MM.1S (cell line): ENCODE results near the gene NDUFAF7.

ENCODE experiments used
- DNase-seq: peaks from one replicate; pipeline ENCODE4 v3.0.0-alpha.2; 2015
- H2AFZ ChIP-seq: fragments of 300-600 bp; sonication (generic); 2 replicates; pipeline ENCODE4 v1.6.0; 2016; ENCODE audit warnings: antibody characterized with exemption, low read length
- H3F3A ChIP-seq: fragments of 300-600 bp; sonication (generic); 2 replicates; pipeline ENCODE4 v1.6.1; 2016; ENCODE audit warnings: mild to moderate bottlenecking, antibody characterized with exemption, low read length, moderate library complexity, mixed read lengths; ENCODE audit not compliant: insufficient read depth
- H3K27ac ChIP-seq: fragments of 300-600 bp; sonication (generic); 2 replicates; pipeline ENCODE4 v1.5.1; 2016; ENCODE audit warnings: mild to moderate bottlenecking, low read length
- H3K27me3 ChIP-seq: fragments of 300-600 bp; sonication (generic); replicated peaks from 2 replicates; pipeline ENCODE4 v1.6.0; 2016; ENCODE audit warnings: low read length; ENCODE audit not compliant: insufficient read depth
- H3K36me3 ChIP-seq: fragments of 300-600 bp; sonication (generic); replicated peaks from 2 replicates; pipeline ENCODE4 v1.6.1; 2016; ENCODE audit warnings: mild to moderate bottlenecking, low read length, mixed read lengths; ENCODE audit not compliant: insufficient read depth
- H3K4me1 ChIP-seq: fragments of 300-600 bp; sonication (generic); 2 replicates; pipeline ENCODE4 v1.6.1; 2016; ENCODE audit warnings: low read length, mixed read lengths
- H3K4me2 ChIP-seq: fragments of 300-600 bp; sonication (generic); 2 replicates; pipeline ENCODE4 v1.6.0; 2016; ENCODE audit warnings: low read depth, low read length
- H3K4me3 ChIP-seq: fragments of 300-600 bp; sonication (generic); 2 replicates; pipeline ENCODE4 v1.5.1; 2016; ENCODE audit warnings: low read length, mixed read lengths
- H3K79me2 ChIP-seq: fragments of 300-600 bp; sonication (generic); 2 replicates; pipeline ENCODE4 v1.6.1; 2016; ENCODE audit warnings: mixed run types, low read length, mixed read lengths
- H3K9ac ChIP-seq: fragments of 300-600 bp; sonication (generic); 2 replicates; pipeline ENCODE4 v1.6.1; 2016; ENCODE audit warnings: low read length, mixed read lengths
- H3K9me2 ChIP-seq: fragments of 300-600 bp; sonication (generic); replicated peaks from 2 replicates; pipeline ENCODE4 v1.6.1; 2016; ENCODE audit warnings: mild to moderate bottlenecking, low read length, mixed read lengths; ENCODE audit not compliant: insufficient read depth
- H3K9me3 ChIP-seq: fragments of 300-600 bp; sonication (generic); replicated peaks from 2 replicates; pipeline ENCODE4 v1.6.1; 2016; ENCODE audit warnings: mild to moderate bottlenecking, low read length, mixed read lengths; ENCODE audit not compliant: insufficient read depth
- H4K20me1 ChIP-seq: fragments of 300-600 bp; sonication (generic); 2 replicates; pipeline ENCODE4 v1.6.1; 2016; ENCODE audit warnings: mild to moderate bottlenecking, low read length, moderate library complexity, mixed read lengths; ENCODE audit not compliant: insufficient read depth
- CTCF ChIP-seq: fragments of 300-600 bp; sonication (generic); IDR thresholded peaks from 2 replicates; pipeline ENCODE4 v1.5.1; 2016; ENCODE audit warnings: antibody characterized with exemption, low read length, mixed read lengths
- EZH2 ChIP-seq: fragments of 300-600 bp; sonication (generic); optimal IDR thresholded peaks from 2 replicates; pipeline ENCODE3; 2017; ENCODE audit warnings: low read depth, mild to moderate bottlenecking, antibody characterized with exemption, low read length, mixed read lengths
- EZH2phosphoT487 ChIP-seq: fragments of 300-600 bp; sonication (generic); IDR thresholded peaks from 2 replicates; pipeline ENCODE4 v1.6.1; 2018; ENCODE audit warnings: antibody characterized with exemption, low read length

Gene NDUFAF7

GRCh38 chr2:37231241-37232130 lies at the start of gene NDUFAF7, which contains the start of gene CEBPZ:
Gene NDUFAF7 (plus strand): TSS chr2:37231658. CDS start chr2:37231706, 48 bp downstream.
Gene CEBPZ (minus strand): TSS chr2:37231596. CDS start chr2:37231567, 29 bp downstream.
- Histone ChIP-seq H3F3A (0 out of 2 replicates have a peak, but pooled peaks cover 10% of the 10 kb centered on the region), H3K9me3 (no peaks in the 10 kb centered on the region), H3K9ac (peak within 1 kb of the TSS; percentile 91), H3K27me3 (no peaks in the 10 kb centered on the region), H2AFZ (peak within 1 kb of the TSS; percentile 96), H3K36me3 (peaks cover 18% of the 10 kb centered on the region), H3K9me2 (no peaks in the 10 kb centered on the region), H3K4me3 (peak within 1 kb of the TSS; percentile 98), H4K20me1 (0 out of 2 replicates have a peak, but pooled peaks cover 3% of the 10 kb centered on the region), H3K79me2 (peaks cover 96% of the 10 kb centered on the region), H3K4me2 (peak within 1 kb of the TSS; percentile 96), H3K4me1 (peaks cover 18% of the 10 kb centered on the region), H3K27ac (peak within 1 kb of the TSS; percentile 85)
- TF ChIP-seq CTCF (no peak), EZH2phosphoT487 (no peak), EZH2 (no peak)
- peak; percentile 95 for DNase-seq

- no peaks in the 10 kb centered on the region for H3K9me3 ChIP-seq
- no peak overlapping the region for H3K27ac ChIP-seq
- no peak overlapping the region for H3K9ac ChIP-seq
- TF ChIP-seq CTCF (no peak), EZH2phosphoT487 (no peak), EZH2 (no peak)
- H3K4me1 ChIP-seq = no peaks in the 10 kb centered on the region
- no peaks in the 10 kb centered on the region for H3F3A ChIP-seq
- H3K36me3 ChIP-seq = no peaks in the 10 kb centered on the region
- no peak overlapping the region for H2AFZ ChIP-seq
- H3K79me2 ChIP-seq = no peaks in the 10 kb centered on the region
- no peaks in the 10 kb centered on the region for H3K27me3 ChIP-seq
- H3K9me2 ChIP-seq = no peaks in the 10 kb centered on the region
- no peaks in the 10 kb centered on the region for H4K20me1 ChIP-seq
- H3K4me3 ChIP-seq = no peak overlapping the region
- H3K4me2 ChIP-seq = no peak overlapping the region
- no peak for DNase-seq
Observed at GRCh38 chr2:37181726-37182684, 49.5 kb upstream of the NDUFAF7 start.

GRCh38 chr2:37188570-37188969 lies 42.9 kb upstream of the NDUFAF7 start, which contains the start of gene SULT6B1:
Gene SULT6B1 (minus strand): TSS chr2:37188670. CDS start chr2:37188640, 30 bp downstream.
- Histone ChIP-seq H2AFZ (no peak within 1 kb of the TSS), H3K4me1 (no peaks in the 10 kb centered on the region), H3K9me2 (no peaks in the 10 kb centered on the region), H3K4me2 (no peak within 1 kb of the TSS), H3K9ac (no peak within 1 kb of the TSS), H3K9me3 (no peaks in the 10 kb centered on the region), H3K27ac (no peak within 1 kb of the TSS), H4K20me1 (no peaks in the 10 kb centered on the region), H3K4me3 (no peak within 1 kb of the TSS), H3K27me3 (no peaks in the 10 kb centered on the region), H3K79me2 (no peaks in the 10 kb centered on the region), H3K36me3 (no peaks in the 10 kb centered on the region), H3F3A (no peaks in the 10 kb centered on the region)
- TF ChIP-seq EZH2 (no peak), EZH2phosphoT487 (no peak), CTCF (no peak)
- DNase-seq = no peak
